GM12864 (cell line): Measurements from ENCODE around the gene PFKP.
A peak's percentile ranks its signal among the peaks of the same experiment; 100 is the strongest.
"Not testable (repeated sequence)": the region's sequence is repeated elsewhere in the genome, so short reads cannot be mapped to it uniquely, and the experiment has no call there.

ENCODE experiments used
- DNase-seq: peaks from one replicate; pipeline ENCODE4 v3.0.0-alpha.2; 2011; ENCODE audit warnings: low read depth
- H3K4me3 ChIP-seq: 2 replicates; pipeline ENCODE4 v1.5.1; 2011; ENCODE audit warnings: mild to moderate bottlenecking, low read depth, low read length, control low read depth
- TF ChIP-seq, protein P1 (sequence below): IDR thresholded peaks from 2 replicates; pipeline ENCODE4 v1.5.1; 2011; ENCODE audit warnings: low read depth, mild to moderate bottlenecking, moderate library complexity, low read length, control low read depth, inconsistent platforms; ENCODE audit errors: missing control alignments

The PFKP gene

DNA sequence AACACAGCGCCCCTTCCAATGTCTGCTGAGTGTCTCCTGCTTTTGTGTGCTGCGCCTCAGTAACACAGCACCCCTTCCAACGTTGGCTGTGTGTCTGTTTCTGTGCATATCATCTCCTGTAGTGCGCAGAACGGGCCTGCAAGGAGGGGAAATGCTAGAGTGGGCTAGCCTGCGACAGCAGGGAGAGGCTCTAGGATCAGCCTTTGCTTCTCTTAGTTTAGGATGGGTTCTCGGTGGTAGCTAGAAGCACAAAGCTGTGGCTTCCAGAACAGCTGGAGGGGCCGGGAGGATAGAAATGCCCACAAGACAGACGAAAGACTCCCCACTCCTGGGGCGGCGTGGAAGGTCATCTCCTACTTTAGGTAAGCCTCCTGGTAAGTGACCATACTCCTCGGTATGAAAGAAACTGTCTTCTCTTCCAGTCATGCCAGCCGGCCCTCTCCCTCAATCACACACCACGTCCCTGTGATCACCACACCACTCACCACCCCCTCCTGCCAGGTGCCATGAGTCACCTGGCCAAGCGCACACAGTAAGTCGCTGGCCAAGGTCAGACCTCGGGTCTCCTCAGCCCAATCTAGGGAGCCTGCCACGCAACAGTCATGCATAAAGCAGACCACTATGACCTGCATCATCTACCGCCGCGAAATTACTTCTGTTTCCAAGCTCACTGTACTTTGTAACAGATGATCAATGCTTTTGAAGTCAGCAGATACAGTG lies 100.4 kb downstream of the PFKP start:
- H3K4me3 ChIP-seq: no peak overlapping the region
- DNase-seq: no peak
- TF ChIP-seq, protein P1, sequence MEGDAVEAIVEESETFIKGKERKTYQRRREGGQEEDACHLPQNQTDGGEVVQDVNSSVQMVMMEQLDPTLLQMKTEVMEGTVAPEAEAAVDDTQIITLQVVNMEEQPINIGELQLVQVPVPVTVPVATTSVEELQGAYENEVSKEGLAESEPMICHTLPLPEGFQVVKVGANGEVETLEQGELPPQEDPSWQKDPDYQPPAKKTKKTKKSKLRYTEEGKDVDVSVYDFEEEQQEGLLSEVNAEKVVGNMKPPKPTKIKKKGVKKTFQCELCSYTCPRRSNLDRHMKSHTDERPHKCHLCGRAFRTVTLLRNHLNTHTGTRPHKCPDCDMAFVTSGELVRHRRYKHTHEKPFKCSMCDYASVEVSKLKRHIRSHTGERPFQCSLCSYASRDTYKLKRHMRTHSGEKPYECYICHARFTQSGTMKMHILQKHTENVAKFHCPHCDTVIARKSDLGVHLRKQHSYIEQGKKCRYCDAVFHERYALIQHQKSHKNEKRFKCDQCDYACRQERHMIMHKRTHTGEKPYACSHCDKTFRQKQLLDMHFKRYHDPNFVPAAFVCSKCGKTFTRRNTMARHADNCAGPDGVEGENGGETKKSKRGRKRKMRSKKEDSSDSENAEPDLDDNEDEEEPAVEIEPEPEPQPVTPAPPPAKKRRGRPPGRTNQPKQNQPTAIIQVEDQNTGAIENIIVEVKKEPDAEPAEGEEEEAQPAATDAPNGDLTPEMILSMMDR: no peak

DNA sequence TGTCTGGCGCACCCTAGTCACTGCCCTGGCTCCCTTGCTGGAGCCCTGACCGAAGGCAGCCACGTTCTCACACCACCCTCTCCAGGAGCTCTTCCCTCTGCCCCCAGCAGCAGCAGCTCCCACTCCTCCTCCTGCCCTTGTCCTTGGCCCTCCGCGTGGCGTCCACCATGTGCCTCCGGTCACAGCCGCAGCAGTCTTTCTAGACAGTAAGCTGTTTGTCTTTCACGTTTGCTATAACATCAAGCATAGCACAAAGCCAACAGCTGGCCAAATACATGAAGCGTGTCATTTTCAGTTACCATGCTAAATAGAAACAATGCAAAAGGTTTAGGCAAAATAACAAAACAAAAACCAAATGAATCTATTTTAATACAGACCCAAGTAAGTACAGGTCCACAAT lies 101.9 kb downstream of the PFKP start:
- TF ChIP-seq, protein P1: no peak
- H3K4me3 ChIP-seq: no peak overlapping the region
- DNase-seq: peak; percentile 27

DNA sequence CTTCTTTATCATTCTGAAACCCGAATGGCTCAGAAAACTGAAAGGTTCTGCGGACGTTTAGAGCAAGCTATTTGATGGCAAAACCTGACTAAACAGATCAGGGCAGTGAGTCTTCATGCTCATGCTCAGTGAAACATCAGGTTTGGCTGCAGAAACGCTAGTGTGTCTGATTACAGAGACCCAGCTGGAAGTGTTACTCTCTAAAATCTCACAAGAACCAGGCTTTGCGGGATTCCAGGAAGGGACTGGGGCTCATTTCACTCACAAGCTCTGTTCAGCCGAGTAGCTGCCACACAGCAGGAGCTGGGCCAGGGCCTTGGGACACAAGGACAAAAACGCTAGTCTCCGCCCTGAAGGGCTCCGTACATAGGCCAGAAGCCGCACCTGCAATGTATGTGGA lies 102.3 kb downstream of the PFKP start:
- TF ChIP-seq, protein P1: no peak
- no peak overlapping the region for H3K4me3 ChIP-seq
- DNase-seq: no peak

DNA sequence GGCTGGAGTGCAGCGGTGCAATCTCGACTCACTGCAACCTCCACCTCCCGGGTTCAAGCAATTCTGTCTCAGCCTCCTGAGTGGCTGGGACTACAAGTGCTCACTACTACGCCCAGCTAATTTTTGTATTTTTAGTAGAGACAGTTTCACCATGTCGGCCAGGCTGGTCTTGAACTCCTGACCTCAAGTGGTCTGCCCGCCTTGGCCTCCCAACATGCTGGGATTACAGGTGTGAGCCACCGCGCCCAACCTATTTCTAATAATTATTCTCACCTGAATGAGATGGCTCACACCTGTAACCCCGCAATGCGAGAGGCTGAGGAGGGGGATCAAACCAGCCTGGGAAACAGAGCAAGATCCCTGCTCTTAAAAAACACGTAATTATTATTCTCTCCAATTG lies 104.1 kb downstream of the PFKP start:
- DNase-seq: not testable (repeated sequence)
- peak overlapping the region; percentile 79; the same call in 1 of the 2 replicates for H3K4me3 ChIP-seq

DNA sequence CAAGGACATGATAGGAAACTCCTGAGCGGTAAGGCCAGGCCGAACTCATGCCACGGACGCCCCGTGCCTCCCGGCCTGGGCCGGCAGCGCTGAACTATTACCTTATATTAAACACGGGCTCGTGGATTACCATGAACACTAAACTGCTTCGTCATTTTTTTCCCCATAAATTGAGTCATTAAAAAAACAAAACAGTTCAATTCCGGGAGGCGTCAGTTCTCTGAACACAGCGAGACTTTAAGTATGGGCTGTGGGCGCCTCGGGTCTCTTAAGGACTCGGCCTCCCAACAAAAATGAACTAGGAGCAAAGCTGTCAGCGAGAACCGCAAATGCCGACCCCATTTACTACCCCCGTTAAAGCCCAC lies 104.7 kb downstream of the PFKP start:
- DNase-seq: no peak
- TF ChIP-seq, protein P1: no peak

DNA sequence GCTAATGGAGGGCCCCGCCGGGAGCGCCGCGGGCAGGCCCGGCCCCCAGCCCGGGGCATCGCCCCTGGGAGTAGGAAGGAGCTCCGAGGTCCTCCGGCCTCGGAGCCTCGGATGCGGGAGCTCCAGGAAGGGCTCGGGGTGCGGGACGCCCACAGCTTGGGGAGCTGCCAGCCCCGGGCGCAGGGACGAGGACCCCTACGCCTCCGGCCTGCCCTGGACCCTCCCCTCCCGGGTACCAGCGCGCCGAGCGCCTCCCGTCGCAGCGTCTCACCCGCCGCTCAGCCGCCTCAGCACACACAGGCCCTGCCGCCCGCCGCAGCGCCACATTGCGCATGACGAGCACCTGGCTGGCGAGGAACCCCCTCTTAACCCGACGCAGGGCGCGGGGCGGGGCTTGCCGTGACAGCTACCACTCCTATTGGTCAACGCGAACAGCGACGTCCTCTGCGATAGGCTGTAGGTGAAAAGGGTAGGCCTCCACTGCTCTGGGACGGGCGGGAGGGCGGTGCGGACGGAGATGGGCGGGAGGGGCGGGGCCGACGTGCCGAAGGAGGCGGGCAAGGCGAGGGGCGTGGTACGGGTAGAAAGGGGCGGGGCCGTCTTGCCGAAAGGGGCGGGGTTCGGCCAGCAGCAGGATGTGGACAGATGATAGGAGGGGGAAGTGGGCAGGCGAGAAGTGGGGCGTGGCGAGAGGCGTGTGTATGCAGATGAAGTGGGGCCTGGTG lies 105.3 kb downstream of the PFKP start, which contains the start of gene PITRM1:
PITRM1 (minus strand) TSS at position 337 of the 725 bp plus-strand sequence; CDS start at position 327, 10 bp downstream.
- peak; percentile 97 for DNase-seq

More for the DNA sequence above, 104.7 kb downstream of the PFKP start:
- peak overlapping the region; percentile 79 for H3K4me3 ChIP-seq

More for the DNA sequence above, 105.3 kb downstream of the PFKP start, which contains the start of gene PITRM1:
- TF ChIP-seq, protein P1: no peak
- H3K4me3 ChIP-seq: peak within 1 kb of the TSS; percentile 79
